NCI-H345 treated with DMSO at 0.1 percent for 48 hours (cell line): ENCODE measurements around the gene ASCL4.

Experiments used
- DNase-seq: peaks from one replicate; lab custom pipeline; 2025; ENCODE audit not compliant: unreplicated experiment; lab: John Stamatoyannopoulos, UW

ASCL4 gene

DNA sequence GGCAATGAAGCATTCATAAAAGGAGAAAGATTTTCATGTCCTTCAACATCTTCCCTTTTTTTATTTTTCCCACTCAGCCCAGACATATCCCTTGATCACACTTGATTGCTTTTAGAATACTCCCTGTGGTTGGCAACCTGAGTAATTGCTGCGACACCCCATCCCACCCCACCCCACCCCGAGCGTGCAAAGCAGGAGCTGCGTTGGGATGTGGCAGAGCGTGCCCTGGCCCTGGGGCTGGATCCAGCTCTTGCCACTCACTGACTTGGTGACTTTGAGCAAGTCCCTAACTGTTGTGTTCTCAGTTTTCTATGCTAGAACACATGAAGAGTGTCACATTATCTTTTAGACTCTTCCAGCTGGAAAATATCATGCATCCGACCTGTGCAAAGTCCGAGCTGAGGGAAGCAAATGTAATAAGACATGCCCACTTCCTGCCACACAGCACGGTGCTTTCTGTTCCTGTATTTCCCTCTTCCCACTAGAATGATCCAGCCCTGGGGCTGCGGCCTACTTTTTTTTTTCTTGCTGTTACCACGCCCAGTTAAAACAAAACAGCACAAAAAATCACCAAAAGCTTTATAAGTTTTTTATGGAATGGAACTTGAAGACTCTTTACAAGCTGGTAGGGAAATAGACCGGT, 4.0 kb downstream of the ASCL4 start:
- DNase-seq, result no peak

DNA sequence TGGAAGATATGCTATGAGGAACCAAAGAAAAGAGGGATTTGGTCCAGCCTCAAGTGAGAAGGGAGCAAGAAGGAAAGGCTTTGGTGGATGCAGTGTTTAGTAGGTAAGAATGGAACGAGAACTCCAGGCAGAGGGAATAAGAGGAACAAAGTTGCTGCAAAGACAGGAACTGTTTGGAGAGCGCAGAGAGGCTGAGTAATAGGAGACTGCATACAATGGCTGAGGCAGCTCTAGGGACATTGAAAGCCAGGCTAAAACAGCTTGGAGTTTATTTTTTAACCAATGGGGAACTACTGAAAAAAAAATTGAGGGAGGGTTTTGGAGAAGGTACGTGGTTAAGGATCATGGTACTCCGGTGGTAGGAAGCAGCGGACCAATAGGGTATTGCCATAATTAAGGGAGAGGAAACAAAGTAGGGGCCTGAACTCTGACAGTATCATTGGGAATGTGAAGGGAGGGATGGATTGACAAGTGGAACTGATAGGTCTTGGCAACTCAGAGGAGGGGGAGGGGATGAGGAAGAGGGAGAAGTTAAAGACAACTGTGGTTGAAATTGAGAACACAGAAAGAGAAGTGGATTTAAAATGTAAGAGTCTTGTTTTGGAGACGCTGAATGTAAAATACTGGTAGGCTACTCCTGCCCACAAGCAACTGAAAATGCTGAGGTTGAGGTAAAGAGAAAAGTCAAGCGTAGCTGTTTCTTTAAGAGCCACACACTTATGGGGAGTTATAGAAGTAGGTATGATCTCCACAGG, 4.8 kb downstream of the ASCL4 start:
- no peak for DNase-seq

DNA sequence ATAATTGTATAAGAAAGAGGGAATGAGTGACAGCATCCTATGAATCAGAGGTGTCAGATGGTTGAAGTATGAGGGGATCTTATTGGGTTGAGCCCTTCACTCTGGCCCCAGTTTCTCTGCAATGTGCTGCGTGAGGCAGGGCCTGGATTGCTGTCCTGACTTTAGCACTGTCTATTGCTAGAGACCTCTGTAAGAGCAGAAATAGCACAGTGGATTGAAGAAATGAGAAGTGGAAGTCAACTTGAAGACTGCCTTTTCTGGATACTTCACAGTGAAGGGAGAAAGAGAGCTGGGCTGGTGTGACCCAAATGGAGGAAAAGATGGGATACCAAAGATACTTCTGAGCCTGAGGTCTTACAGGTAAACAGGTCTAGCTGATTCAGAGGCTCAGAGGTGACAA, 5.8 kb downstream of the ASCL4 start:
- no peak for DNase-seq

DNA sequence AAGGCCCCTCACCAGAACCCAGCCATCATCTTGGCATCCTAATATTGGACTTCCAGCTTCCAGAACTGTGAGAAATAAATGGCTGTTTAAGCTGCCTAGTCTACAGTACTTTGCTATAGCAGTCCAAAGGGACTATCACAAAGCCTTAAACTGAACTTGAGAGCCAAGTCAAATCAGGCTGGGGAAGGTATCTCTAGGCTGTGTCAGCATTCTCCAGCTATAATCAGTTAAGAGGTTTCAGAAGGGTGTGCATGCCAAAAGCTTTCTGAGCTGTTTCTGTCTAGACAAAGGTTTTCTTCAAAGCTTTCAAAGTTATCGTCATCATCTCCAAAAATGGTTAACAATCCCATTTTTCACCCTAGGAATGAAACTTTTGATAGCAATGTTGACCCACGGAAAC, 7.6 kb downstream of the ASCL4 start:
- no peak for DNase-seq

DNA sequence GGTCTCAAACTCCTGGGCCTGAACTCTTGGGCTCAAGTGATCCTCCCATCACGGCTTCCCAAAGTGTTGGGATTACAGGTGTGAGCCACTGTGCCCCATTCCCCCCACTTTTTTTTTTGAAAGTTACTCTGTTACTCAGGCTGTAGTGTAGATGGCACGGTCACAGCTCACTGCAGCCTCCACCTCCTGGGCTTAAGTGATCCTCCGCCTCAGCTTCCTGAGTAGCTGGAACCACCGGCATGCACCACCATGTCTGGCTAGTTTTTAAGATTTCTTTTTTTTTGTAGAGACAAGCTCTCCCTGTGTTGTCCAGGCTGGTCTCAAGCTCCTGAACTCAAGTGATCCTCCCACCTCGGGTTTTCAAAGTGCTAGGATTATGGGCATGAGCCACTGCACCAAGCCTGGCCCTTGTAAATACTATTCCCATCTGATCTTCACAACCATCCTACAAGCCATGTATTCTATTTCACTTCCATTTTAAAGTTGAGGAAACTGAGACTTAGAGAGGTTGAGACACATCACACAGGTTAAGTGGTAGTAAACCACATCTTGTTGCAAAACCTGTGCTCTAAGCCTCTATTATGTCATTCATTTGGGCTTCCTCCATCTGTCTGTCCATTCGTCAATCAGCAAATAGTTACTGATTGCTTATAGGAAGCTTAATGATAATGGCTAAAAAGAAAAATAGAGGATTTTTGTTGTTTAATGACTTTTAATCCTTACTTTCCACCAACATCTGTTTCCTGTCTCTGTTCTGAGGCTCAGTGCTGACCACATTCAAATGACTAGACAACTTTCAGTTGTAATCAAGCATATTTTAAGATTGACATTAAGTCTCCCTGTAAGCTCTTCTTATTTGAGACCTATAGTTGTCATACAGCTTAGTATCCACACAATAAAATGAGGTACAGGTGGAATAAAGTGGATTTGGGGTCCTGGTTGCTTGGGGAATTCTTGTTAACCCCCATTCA, 9.2 kb downstream of the ASCL4 start:
- DNase-seq, result no peak

DNA sequence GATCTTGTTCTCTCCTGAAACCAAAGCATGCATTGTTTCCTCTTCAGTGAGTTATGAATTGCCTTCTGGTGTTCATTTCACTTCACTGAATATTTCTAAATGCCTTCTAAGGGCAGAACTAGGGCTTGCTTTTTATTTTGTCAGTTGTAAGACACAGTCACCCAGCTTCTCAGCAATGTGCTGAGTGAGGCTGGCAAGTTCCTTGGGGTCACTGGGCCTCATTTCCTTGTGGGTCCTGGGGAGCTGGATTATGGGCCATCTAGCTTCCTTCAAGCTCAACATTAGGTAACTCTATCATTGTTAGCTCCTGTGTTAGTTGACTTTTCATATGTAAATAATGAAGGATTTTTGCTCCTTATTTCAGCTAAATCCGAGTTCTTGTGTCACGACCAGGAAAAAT, 13.8 kb downstream of the ASCL4 start:
- no peak for DNase-seq

DNA sequence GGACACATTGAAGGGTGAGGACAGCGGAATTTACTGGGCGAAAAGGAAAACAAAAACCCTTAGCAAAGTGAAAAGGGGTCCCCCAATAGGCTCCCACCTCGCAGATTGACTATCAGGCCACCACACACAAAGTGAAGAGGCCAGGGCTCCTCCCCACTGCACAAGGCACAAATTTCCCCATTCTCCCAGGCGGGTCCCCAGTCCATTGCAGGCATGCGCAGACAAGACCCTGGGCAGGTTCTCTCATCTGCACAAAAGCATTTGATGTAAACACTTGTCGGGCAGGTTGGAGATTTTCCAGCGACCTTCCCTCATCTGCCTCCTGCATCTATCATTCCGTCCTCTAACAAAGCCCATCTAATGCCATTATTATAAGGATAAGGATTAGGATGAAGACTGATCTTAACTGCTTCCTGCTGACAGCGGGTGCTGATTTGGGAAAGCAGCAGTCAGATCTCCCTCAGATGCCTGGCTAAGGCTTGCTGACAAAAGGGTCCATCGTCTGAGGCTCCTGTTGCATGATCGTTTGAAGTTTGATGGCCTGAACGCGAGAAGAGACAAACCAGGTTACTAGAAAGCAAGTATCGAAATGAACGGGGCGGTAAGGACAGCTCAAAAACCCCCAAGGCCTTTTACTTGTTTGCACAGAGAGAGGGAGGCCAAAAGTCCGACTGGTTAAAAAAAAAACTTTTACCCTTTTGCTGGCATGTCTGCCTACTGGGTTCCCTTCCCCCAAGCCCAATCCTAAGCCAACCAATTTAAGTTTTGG, 14.4 kb downstream of the ASCL4 start:
- no peak for DNase-seq

DNA sequence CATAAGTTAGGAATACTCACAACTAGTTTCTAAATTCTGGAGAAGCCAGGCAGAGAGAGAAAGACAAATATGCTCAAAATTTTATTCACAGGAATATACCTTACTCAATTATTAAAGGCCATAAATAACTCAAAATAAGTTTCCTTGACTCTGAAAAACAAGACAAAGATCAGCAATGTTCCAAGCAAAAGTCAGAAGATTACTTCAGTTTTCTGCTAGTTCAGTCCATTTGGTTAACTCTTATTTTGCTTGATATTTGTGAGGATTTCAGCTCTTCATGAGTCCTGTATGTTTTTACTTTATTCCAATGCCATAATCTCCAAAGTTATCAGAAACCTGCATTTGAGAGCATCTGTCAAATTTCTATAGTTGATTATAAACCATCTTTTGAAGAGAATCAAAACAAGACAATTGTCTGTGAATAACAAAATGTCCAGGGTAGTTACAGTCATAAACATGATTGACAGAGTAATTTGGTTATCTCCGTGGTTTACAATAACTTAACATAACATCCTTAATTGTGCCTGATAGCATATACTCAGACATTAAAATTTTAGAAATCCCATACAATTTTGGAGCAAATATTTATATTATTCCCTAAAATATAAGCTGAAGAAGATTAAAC, 17.1 kb downstream of the ASCL4 start:
- no peak for DNase-seq

DNA sequence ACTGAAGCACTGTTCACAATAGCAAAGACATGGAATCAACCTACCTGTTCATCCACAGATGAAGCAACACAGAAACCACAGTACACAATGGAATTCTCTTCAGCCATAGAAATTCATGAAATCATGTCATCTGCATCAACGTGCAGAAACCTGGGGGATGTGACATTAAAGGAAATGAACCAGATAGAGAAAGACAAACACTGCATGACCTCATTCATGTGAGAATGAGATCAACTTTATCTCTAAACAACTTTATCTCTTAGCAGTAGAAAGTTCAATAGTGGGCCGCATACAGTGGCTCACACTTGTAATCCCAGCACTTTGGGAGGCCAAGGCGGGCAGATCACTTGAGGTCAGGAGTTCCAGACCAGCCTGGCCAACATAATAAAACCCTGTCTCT, 19.9 kb downstream of the ASCL4 start:
- no peak for DNase-seq

DNA sequence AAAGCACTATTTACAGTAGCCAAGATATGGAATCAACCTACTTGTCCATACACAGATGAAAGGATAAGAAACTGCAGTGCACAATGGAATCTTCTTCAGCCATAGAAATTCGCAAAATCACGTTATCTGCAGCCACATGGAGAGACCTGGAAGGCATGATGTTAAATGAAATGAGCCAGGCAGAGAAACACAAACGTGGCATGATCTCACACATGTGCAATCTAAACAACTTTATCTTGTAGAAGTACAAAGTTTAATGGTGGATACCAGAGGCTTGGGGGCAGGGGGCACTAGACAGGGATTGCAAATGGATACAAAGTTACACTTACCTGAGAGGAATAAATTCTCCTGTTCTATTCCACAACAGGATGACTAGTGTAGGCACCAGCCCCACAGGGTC, 24.1 kb downstream of the ASCL4 start:
- no peak for DNase-seq

DNA sequence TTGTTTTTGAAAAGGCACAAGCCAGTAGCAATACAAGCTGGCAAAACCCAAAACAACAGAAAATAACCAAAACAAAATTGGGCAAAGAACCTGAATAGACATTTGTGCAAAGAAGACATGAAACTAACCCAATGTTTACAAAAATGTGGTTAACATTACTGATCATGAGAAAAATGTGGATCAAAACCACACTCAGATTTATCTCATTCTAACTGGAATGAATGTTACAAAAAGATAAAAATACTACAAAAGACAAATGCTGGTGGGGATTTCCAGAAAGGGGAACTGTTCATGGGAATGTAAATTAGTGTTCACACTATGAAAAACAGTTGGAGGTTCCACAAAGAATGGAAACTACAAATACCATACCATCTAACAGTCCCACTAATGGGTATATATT, 26.6 kb downstream of the ASCL4 start:
- no peak for DNase-seq

DNA sequence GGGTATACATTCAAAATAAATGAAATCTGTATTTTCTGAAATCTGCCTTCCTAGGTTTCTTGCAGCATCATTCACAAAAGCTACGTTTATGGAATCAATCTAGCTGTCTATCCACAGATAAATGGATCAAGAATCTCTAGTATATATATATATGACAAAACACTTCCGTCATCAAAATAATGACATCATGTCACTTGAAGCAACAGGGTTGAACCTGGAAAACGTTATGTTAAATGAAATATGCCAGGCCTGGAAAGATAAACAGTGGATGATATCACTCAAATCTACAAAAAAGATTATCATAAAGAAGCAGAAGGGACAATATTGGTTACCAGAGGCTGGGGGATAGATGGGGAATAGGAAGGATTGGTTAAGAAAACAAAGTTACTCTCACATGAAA, 28.6 kb downstream of the ASCL4 start:
- no peak for DNase-seq

DNA sequence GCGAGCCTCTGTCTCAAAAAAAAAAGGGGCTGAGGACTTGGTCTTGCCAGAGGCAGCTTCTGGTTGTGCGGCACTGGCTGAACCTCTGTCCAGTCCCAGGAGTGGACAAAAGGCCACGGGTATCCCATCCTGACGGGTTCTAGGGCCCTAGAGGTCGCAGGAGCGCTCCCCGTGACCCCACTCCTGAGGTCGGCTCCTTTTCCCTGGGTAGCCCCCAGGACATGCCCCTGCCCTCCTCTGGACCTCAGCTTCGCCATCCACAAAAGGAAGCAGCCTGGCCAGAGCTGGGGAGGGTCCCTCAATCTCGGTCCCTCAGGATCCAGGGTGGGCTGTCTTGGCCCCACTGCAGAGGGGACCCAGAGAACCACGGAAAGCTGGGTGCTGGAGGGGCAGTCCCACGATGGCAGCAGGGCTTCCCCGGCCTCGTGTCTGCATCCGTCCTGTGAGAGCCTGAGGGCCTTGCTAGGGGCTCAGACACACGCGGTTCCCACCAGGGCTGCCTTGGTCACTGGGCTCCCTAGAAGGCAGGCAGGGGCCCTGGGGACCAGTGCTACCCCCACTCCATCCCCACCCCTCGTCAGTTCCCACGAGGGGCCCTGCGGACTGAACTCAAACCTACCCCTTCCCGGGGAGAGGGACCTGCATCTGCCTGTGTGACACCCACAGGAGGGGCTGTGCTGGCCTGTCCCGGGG, 31.1 kb downstream of the ASCL4 start:
- no peak for DNase-seq

DNA sequence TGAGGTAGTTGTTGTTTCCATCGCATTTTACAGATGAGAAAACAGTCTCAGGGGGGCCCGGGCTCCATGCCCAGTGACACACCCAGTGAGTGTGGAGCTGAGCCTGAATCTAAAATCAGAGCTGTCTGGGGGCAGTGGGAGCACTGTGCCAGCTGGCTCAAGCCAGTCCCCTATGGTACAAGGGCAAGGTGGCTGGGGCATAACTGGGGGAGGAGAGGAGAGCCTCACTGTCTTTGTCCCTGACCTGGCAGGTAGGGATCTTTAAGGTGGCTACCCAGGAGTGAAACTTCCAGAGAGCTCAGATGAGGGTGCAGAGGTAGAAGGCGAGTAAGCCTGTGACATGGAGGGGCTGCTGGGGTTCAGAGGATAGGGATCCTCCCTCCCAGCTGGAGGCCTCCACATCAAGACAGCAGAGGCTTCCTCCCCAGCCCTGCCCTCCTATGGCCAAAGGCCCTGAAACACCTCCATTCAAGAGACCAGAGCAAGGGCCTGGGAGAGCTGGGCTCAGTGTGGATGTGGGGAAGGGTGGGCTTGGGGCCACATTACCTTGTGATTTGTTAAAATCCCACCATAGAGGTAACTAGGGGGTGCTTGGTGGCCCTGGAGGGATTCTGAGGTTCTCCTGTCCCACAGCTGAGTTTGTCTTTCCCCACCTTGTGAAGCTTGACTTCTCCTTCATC, 33.1 kb downstream of the ASCL4 start:
- no peak for DNase-seq

DNA sequence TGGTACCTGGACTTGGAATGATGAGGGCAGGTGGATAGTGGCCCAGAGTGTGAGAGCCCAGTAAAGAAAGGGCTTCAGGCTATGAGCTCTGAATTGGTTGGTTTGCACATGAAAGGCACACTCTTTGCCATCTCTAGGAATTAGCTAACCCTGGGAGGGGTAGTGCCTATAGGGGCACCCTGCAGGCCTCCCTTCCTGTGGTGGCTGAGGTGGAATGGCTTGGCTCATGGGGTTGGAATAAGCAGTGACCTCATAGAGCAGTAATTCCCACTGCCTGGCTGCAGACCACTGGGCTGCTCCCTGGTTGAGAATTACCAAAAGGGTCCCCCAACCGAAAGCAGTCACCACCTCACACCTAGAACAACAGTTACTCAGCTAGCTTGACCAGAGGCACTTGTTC, 42.7 kb downstream of the ASCL4 start:
- no peak for DNase-seq

DNA sequence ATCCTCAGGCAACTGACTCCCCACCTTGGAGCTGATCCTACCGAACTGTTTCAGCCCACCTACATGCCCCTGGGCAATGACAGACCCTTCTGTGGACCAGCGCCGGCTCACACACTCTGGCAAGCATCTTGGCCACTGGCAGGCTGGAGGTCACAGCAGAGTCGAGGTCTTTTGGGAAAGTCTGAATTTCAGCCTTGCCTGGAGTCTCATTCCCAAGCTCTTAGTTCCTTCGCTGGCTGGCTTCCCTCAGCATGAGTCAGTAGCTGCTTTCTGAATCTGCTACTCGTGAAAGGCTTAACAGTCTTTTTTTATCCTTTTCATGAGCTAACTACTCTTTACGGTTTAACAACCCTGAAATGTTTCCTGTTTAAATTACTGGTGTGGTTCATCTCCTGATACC, 44.5 kb downstream of the ASCL4 start:
- DNase-seq, result no peak

DNA sequence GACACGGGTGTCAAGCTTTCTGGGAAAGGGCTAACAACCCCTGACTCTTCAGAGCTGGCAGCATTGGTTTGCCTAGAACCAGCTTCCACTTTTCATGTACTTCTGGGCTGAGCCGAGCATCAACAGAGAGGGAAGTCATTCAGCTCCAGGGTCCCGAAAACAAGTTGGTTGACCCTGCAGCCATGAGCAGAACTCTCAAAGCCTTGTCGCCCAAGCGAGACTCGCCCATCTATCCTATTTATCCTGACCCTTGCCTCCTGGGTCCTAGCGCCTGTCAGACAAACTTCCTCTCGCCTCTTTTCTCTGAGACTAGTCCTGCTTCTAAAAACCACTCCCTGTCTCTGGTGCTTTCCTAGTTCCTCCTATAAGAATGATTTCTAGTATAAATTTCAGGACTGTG, 47.9 kb downstream of the ASCL4 start:
- DNase-seq, result no peak
